Raji (cell line): ENCODE results near the gene GIPC3.

ENCODE experiments used
- POLR2A ChIP-seq: IDR thresholded peaks from 2 replicates; pipeline ENCODE4 v1.6.1; 2011; ENCODE audit warnings: low read depth, low read length, control low read depth; ENCODE audit not compliant: insufficient read depth

GIPC3 gene

DNA sequence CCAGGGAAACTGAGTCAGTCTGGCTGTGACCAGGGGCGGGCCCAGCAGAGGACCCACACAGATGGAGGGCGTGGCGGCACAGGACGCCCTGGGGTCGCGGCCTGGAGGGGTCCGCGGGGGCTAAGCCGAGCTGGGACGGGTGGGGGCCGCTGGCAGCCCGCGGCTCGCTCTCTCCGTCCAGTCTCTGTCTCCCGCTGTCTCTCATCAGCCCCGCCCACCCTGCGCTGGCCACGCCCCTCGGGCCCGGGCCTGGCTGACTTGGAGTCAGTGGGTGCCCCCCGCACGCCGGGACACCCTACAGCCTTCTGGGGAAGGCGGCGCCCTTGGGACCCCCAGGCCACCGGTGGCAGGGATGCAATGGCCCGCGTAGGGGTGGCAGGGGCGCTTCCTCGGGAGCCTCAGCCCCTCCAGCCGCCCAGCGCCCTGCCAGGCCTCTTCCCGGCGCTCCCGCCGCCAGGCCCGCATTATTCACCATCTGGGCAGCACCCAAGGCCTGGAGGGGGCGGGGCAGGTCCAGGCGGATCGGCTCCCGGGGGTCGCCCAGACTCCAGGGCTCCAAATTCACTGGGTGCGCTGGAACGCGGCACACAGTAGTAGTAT lies 21.5 kb downstream of the GIPC3 start, which contains the start of gene TBXA2R:
Gene TBXA2R, minus strand, starts transcription at position 186 of the 600 bp plus-strand sequence. CDS start 6,241 bp downstream, outside the sequence.
- no peak for TF ChIP-seq POLR2A

DNA sequence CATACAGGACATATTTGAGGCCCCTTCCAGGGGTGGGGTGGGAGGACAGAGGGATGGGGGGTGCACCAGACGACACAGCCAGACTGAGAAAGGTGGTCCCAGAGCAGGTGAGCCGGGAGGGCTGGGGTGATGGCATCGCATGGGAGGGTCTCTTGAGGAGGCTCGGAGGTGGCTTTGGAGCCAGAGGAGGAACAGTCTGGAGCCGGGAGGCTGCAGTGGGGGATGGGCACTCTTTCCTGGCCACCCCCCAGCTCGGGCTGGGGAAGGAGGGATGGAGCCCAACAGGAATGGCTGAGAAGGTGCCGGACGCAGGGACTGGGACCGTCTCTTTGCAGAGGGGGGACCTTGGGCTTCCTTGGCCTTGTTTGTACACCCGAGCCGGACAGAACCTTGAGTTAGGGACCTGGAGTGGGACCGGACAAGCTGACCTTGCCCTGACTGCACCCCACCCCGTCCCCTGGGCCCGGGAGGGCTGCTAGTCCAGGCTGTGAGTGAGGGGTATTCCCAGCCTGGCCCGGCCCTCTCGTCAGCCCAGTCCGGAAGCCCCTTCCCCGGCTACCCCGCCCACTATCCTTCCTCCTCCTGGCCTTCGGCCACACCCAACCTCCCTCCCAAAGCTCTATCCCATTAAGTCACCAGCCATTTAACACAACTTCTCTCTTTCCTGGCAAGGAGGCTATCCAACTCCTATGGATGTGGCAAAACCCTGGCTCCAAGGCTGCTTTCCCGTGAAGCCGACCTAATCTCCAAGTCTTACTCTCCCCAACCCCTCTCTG lies 22.2 kb downstream of the GIPC3 start:
- no peak for TF ChIP-seq POLR2A

DNA sequence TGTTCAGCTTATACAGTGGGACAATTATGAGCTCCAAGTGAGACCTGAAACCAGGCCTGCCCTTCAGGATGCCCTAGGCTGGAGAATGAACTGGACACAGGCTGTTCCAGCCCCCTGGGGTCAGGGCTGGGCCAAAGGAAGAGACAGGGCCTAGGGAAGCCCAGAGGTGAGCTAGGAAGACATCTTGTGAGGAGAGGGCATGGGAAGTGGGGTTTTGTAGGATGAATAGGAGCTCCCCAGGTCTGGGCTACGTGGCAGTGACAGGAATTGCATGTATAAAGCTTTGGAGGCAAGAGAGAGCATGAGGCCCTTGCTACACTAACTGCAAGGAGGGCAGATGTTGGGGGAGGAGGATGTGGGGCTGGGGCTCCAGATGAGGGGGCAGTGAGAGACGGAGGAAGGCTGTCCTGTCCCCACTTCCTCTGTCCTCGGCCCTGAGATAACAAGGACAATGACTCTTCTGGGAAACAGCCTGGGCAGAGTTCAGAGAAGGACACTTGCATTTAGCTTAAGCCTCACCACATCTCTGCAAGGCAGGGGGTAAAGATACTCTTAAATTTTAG lies 22.9 kb downstream of the GIPC3 start:
- no peak for TF ChIP-seq POLR2A

GRCh38 chr19:3608750-3609322 lies 23.6 kb downstream of the GIPC3 start:
- TF ChIP-seq POLR2A: no peak

- no peak for TF ChIP-seq POLR2A
These were observed 24.8 kb downstream of the GIPC3 start for GRCh38 chr19:3609779-3610719.

DNA sequence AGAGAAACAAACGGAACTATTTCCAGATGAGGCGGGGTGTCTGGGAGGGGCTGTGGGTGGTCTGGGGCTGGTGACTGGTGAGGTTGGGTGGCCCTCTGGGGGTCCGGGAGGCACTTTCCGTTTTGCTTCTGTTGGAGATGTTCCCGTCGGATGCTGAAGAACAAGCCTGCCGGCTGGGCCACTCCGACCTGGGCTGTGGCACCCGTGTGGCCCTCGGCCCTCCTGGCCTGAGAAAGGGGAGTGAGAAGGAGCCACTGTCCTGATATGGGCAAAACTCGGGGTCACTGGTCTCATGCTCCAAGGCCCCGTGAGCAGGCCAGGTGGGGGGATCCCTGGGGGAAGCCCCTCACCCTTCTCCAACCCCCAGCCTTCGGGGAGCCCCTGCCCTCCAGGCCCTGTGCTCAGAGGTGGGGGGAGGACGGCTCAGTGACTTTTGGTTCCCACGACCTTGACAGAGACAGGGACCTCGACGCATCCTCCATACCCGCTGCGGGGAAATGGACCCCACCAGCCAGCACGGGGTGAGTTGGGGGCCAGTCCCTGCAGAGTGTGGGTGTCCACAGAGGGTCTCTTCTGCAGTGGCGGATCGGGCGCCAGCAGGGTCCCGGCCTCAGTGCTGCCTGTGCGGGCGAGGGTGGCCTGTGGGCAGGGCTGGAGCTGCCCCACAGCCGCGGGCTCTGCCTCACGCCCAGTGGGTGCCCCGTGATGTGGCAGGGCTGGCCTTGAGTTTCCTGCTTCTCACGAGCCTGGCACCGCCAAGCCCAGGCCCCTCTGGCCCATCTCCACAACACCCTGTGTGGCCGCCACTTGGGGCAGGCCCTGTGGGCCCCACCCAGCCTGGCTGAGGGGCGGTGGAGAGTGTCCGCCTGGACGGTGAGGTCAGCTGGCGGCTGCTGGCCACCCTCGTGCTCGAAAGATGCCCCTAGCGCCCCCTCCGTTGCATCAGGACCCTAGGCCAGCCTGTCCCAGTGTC lies 25.8 kb downstream of the GIPC3 start:
- no peak for TF ChIP-seq POLR2A

DNA sequence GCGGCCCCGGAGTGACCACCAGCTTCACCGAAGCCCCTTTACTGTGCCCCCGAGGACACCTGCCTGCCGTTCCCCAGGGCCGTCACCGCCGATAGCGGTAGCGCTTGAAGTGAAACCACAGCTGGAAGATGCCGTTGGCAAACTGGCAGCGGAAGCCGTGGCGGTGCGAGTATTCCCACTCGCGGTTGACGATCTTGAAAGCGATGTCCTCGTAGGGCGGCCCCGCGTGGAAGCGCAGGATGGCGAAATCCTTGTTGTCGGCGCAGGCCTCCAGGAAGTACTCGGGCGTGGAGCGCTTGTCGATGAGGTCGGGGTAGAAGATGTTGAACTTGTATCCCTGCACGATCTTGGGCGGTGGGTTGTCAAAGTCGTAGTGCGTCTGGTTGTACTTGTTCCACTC lies 26.6 kb downstream of the GIPC3 start:
- TF ChIP-seq POLR2A: no peak

DNA sequence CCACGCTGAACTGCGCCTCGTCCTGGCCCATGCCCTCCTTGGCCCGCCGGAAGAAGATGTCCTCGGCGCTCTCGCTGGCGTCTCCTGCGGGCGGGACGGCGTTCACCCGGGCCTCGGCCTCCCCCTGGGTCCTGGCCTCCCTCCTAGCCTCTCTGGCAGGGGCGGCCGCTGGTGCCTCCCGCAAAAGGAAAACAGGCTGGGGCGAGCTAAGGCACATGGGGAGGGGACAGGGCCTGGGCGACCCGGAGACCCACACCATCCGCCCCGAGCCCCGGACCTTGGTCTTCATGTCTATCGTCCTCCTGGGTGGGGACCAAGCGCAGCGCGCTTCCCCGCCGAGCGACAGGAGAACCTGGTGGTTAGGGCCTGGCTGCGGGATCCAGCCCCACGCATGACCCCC lies 27.1 kb downstream of the GIPC3 start:
- no peak for TF ChIP-seq POLR2A

DNA sequence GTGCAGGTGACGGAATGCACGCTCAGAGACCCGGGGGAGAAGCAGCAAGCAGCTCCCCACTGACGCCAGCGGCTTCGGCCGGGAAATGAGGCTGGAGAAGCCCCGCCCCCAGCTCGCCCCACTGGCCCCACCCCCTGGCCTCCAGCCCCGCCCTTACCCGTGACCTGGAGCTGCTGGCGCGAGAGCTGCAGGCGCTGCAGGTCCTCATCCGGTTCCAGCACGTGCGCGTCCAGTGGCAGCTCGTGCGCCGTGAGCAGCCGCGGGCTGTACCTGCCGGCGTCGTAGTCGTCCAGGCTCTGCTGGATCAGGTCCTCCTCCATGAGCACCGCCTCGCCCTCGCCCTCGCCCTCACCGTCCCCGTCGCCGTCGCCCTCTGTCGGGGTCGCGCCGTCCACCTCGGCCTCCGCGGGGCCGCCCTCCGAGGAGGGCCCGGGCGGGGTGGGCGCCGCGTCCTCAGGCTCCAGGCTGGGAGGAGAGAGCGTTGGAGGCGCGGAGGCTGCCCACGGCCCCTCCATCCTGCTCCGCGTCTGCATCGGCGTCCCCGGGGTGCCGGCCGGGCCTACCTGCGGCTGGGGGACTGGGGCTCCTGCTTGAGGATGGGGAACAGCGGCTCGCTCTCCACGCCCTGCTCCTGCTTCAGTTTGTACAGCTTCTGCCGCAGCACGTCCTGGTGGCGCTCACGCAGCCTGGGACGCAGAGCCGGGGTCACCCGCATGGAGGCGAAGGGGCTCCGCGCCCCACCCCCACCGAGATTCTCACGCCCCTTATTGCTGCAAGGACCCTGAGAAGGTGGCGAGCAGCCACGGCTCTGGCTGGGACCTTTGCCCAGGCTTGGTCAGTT lies 27.8 kb downstream of the GIPC3 start:
- no peak for TF ChIP-seq POLR2A

DNA sequence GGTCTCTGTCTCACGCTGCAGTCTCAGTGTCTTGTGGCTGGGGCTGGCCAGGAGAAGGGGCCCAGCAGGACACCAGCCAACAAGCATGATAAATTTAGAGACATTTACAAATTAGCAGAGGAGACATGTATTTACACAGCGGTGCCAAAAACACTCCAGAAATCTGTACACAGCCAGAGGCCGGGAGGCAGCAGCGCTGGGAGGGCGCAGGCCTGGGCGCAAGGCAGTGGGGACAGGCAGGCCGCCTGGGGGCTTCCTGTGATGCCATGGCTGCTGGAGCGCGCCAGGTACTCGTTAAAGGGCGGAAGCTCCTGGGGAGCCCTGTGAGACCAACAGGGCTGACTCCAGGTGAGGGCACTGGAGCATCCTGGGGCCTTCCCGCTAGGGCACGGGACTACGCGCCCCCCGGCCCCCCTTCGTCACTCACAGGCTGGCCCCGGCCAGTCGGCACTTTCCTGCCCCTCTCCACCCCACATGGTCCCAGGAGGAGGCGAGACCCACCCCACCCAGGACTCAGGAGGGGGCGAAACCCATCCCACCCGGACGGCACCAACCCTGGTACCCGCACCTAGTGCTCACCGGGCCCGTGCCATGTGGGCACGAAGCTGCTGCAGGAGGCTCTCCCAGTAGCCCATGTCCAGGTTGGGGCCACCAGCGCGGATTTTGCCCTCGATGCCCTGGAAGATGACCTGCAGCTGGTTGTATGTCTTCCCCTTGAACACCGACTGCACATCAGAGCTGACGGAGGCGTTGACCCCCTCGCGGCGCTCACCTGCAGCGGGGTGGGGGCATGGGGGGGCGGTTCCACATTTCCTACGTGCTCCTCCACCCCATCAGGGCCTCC lies 28.8 kb downstream of the GIPC3 start:
- no peak for TF ChIP-seq POLR2A

DNA sequence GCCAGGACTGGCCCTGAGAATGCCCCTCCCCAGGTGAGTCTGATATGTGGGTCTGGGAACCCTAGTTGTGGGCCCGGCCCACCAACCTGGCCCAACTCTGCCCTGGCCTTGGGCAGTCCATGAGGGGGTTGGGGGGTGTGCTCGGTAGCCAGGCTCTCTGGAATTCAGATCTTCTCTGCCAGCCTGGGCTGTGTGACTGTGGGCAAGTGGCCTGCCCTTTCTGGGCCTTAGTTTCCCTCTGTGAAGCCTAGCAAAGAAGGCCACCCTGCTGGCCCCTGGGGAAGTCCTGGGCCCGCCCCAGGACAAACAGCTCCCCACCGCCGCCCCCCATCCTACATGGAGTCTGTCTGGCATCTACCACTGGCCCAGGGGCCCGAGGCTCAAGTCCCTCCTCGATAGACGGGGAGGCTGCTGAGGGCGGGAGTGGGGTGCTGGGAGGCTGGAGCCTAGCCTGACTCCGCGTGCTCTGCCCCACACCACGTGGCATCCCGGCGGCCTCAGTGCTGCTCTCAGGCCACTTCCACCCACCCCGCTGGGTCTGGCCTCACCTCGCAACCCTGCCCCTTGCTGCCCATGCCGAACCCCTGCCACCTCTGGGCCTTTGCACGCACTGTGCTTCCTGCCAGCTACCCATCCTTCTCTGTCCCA lies 29.7 kb downstream of the GIPC3 start:
- no peak for TF ChIP-seq POLR2A
